Liver (tissue), 9 donors: Measurements from ENCODE around the gene RNMT. TPM values are rescaled to one million over a fixed set of nuclear protein-coding genes. Genes with fewer than 3 reads are reported as not detected.

ENCODE experiments used
- DNase-seq: peaks from one replicate; pipeline ENCODE4 v3.0.0-alpha.2; 2017; ENCODE audit warnings: low spot score
- H3K27ac ChIP-seq, 2 donors: one replicate each; pipeline ENCODE4 v1.7.0; 2013; ENCODE audit warnings: inconsistent platforms in 2 of 2, low read length in 2 of 2, control low read depth in 1 of 2, low read depth in 1 of 2, mild to moderate bottlenecking in 1 of 2
- H3K27me3 ChIP-seq, 4 donors: one replicate each; pipeline versions ENCODE4 v1.6.1 to v1.7.0; 2013; ENCODE audit warnings: low read length in 3 of 4, inconsistent platforms in 1 of 4, mild to moderate bottlenecking in 1 of 4, moderate library complexity in 1 of 4; ENCODE audit not compliant: control insufficient read depth in 4 of 4, insufficient read depth in 4 of 4
- H3K36me3 ChIP-seq, 4 donors: one replicate each; pipeline versions ENCODE4 v1.6.1 to v1.7.0; 2013; ENCODE audit warnings: low read length in 3 of 4, mild to moderate bottlenecking in 3 of 4, low read depth in 1 of 4, moderate library complexity in 1 of 4; ENCODE audit not compliant: control insufficient read depth in 4 of 4, insufficient read depth in 3 of 4
- H3K4me1 ChIP-seq, 4 donors: one replicate each; pipeline versions ENCODE4 v1.6.1 to v1.7.0; 2013; ENCODE audit warnings: low read length in 3 of 4, mild to moderate bottlenecking in 3 of 4, moderate library complexity in 1 of 4; ENCODE audit not compliant: control insufficient read depth in 4 of 4, insufficient read depth in 4 of 4
- H3K4me3 ChIP-seq, 3 donors: one replicate each; pipeline versions ENCODE4 v1.6.1 to v1.7.0; 2013; ENCODE audit warnings: low read length in 3 of 3, control low read depth in 1 of 3, low read depth in 1 of 3, mild to moderate bottlenecking in 1 of 3
- H3K9ac ChIP-seq, 2 donors: one replicate each; pipeline ENCODE4 v1.7.0; 2013; ENCODE audit warnings: low read length in 2 of 2, mild to moderate bottlenecking in 2 of 2, moderate library complexity in 2 of 2, control low read depth in 1 of 2, low read depth in 1 of 2
- H3K9me3 ChIP-seq, 4 donors: one replicate each; pipeline versions ENCODE4 v1.6.1 to v1.7.0; 2013; ENCODE audit warnings: low read length in 3 of 4; ENCODE audit not compliant: control insufficient read depth in 4 of 4
- EGR1 ChIP-seq, 2 donors: IDR thresholded peaks; 2 replicates each; pipeline ENCODE4 v1.6.1; 2016 to 2018; ENCODE audit warnings: antibody characterized with exemption in 2 of 2, low read depth in 2 of 2
- FOXA1 ChIP-seq: IDR thresholded peaks from 2 replicates; pipeline ENCODE4 v1.6.1; 2016; ENCODE audit warnings: antibody characterized with exemption
- FOXA2 ChIP-seq: IDR thresholded peaks from 2 replicates; pipeline ENCODE4 v1.6.1; 2016; ENCODE audit warnings: antibody characterized with exemption
- GABPA ChIP-seq, 2 donors: IDR thresholded peaks in 1 of 2; conservative IDR thresholded peaks in 1 of 2; 2 replicates each; pipeline ENCODE4 v1.6.1; 2016; ENCODE audit warnings: antibody characterized with exemption in 2 of 2, mild to moderate bottlenecking in 1 of 2, moderate library complexity in 1 of 2
- HNF4A ChIP-seq, 2 donors: conservative IDR thresholded peaks; 2 replicates each; pipeline ENCODE4 v1.6.1; 2016; ENCODE audit warnings: antibody characterized with exemption in 2 of 2, mild to moderate bottlenecking in 2 of 2
- HNF4G ChIP-seq: IDR thresholded peaks from 2 replicates; pipeline ENCODE4 v1.6.1; 2016; ENCODE audit warnings: antibody characterized with exemption
- JUND ChIP-seq, 2 donors: IDR thresholded peaks; 2 replicates each; pipeline ENCODE4 v1.6.1; 2016; ENCODE audit warnings: antibody characterized with exemption in 2 of 2
- NR2F2 ChIP-seq: IDR thresholded peaks from 2 replicates; pipeline ENCODE4 v1.6.1; 2016; ENCODE audit warnings: antibody characterized with exemption
- RAD21 ChIP-seq, 2 donors: IDR thresholded peaks; 2 replicates each; pipeline ENCODE4 v1.6.1; 2016; ENCODE audit warnings: antibody characterized with exemption in 2 of 2, mild to moderate bottlenecking in 2 of 2
- RXRA ChIP-seq, 2 donors: IDR thresholded peaks; 2 replicates each; pipeline ENCODE4 v1.6.1; 2017 to 2018; ENCODE audit warnings: antibody characterized with exemption in 2 of 2, mild to moderate bottlenecking in 1 of 2
- SP1 ChIP-seq: IDR thresholded peaks from 2 replicates; pipeline ENCODE4 v1.6.1; 2018; ENCODE audit warnings: antibody characterized with exemption, mild to moderate bottlenecking
- TAF1 ChIP-seq: conservative IDR thresholded peaks from 2 replicates; pipeline ENCODE4 v1.6.1; 2016; ENCODE audit warnings: antibody characterized with exemption, mild to moderate bottlenecking
- YY1 ChIP-seq: IDR thresholded peaks from 2 replicates; pipeline ENCODE4 v1.6.1; 2016; ENCODE audit warnings: antibody characterized with exemption, mild to moderate bottlenecking
- WGBS: extraction: QIAGEN DNeasy Blood & Tissue Kit; methylation state at CpG from one replicate; pipeline ENCODE4 v1.1.7; 2013; 5-methylcytosine and 5-hydroxymethylcytosine counted together
- polyA plus RNA-seq, 2 donors: library from polyadenylated mRNA; stranded (reverse) in 1 of 2; unstranded in 1 of 2; fragments of 200-250 nt in 1 of 2; fragments of >200 nt in 1 of 2; fragmentation: Nextera tagmentation in 1 of 2; extraction: Ambion mirVana in 1 of 2; gene quantifications; one replicate each; pipeline versions ENCODE4 v1.2.1 to v1.2.3, GENCODE V29; 2013 to 2015
- total RNA-seq, 2 donors: library from RNA; depleted of rRNA; stranded (reverse); fragments of >200 nt; gene quantifications; one replicate each; pipeline ENCODE4 v1.2.3, GENCODE V29; 2014
- TF ChIP-seq, protein P1 (sequence below): IDR thresholded peaks from 2 replicates; pipeline ENCODE4 v1.6.1; 2016; ENCODE audit warnings: antibody characterized with exemption
- TF ChIP-seq, protein P2 (sequence below): IDR thresholded peaks from 2 replicates; pipeline ENCODE4 v1.6.1; 2016; ENCODE audit warnings: antibody characterized with exemption, mild to moderate bottlenecking
- TF ChIP-seq, protein P3 (sequence below): IDR thresholded peaks from 2 replicates; pipeline ENCODE4 v1.6.1; 2016; ENCODE audit warnings: antibody characterized with exemption
- TF ChIP-seq, protein P4 (sequence below): IDR thresholded peaks from 2 replicates; pipeline ENCODE4 v1.6.1; 2016; ENCODE audit warnings: antibody characterized with exemption
- TF ChIP-seq, protein P5 (sequence below): fragments of 150-350 bp; IDR thresholded peaks from 2 replicates; pipeline ENCODE4 v1.5.1; 2017; ENCODE audit warnings: improper control_type of control experiment, low read depth, low read length; ENCODE audit not compliant: missing input control
- donor health status: healthy.
- donor health status: healthy.
- donor health status: healthy.
- donor health status: healthy.
- donor health status: healthy.

Gene RNMT
- total and polyA plus RNA-seq, 4 donors: 4.9 to 23.1 (median 11.3) TPM

DNA sequence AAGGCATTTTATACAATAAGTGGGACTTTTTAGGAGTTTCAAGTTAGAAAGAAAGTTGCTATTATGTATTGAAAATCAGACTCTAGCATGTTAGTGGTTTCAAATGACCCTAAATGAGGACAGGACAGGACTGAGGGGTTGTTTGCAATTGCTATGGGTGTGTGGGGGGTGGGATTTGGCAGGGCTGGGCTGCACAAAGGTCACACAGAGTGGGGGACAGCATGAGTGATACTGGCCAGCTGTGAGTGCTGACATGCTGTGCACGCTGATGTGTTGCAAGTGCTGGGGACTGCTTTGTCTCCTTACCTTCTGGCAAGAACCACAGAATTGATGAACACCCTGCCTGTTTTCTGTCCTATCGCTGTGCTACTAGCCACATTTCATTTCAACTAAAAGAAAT, 29.8 kb downstream of the RNMT start:
- no peak for TF ChIP-seq HNF4G
- TF ChIP-seq RAD21 (IDR thresholded peaks at IDR 0.05): no peak
- TF ChIP-seq, protein P1, sequence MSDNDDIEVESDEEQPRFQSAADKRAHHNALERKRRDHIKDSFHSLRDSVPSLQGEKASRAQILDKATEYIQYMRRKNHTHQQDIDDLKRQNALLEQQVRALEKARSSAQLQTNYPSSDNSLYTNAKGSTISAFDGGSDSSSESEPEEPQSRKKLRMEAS: peak; percentile 33
- TF ChIP-seq, protein P2, sequence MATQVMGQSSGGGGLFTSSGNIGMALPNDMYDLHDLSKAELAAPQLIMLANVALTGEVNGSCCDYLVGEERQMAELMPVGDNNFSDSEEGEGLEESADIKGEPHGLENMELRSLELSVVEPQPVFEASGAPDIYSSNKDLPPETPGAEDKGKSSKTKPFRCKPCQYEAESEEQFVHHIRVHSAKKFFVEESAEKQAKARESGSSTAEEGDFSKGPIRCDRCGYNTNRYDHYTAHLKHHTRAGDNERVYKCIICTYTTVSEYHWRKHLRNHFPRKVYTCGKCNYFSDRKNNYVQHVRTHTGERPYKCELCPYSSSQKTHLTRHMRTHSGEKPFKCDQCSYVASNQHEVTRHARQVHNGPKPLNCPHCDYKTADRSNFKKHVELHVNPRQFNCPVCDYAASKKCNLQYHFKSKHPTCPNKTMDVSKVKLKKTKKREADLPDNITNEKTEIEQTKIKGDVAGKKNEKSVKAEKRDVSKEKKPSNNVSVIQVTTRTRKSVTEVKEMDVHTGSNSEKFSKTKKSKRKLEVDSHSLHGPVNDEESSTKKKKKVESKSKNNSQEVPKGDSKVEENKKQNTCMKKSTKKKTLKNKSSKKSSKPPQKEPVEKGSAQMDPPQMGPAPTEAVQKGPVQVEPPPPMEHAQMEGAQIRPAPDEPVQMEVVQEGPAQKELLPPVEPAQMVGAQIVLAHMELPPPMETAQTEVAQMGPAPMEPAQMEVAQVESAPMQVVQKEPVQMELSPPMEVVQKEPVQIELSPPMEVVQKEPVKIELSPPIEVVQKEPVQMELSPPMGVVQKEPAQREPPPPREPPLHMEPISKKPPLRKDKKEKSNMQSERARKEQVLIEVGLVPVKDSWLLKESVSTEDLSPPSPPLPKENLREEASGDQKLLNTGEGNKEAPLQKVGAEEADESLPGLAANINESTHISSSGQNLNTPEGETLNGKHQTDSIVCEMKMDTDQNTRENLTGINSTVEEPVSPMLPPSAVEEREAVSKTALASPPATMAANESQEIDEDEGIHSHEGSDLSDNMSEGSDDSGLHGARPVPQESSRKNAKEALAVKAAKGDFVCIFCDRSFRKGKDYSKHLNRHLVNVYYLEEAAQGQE: peak; percentile 48
- TF ChIP-seq FOXA1: no peak
- TF ChIP-seq, protein P3, sequence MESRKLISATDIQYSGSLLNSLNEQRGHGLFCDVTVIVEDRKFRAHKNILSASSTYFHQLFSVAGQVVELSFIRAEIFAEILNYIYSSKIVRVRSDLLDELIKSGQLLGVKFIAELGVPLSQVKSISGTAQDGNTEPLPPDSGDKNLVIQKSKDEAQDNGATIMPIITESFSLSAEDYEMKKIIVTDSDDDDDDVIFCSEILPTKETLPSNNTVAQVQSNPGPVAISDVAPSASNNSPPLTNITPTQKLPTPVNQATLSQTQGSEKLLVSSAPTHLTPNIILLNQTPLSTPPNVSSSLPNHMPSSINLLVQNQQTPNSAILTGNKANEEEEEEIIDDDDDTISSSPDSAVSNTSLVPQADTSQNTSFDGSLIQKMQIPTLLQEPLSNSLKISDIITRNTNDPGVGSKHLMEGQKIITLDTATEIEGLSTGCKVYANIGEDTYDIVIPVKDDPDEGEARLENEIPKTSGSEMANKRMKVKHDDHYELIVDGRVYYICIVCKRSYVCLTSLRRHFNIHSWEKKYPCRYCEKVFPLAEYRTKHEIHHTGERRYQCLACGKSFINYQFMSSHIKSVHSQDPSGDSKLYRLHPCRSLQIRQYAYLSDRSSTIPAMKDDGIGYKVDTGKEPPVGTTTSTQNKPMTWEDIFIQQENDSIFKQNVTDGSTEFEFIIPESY: peak; percentile 53
- TF ChIP-seq SP1: peak; percentile 83
- TF ChIP-seq GABPA (IDR thresholded peaks at IDR 0.05 in 1 of 2, conservative IDR thresholded peaks at IDR 0.05 in 1 of 2): peak in 1 of 2 donors; percentile 44
- TF ChIP-seq NR2F2: no peak
- TF ChIP-seq HNF4A (conservative IDR thresholded peaks at IDR 0.05): peak; percentile 58 to 61
- TF ChIP-seq, protein P4, sequence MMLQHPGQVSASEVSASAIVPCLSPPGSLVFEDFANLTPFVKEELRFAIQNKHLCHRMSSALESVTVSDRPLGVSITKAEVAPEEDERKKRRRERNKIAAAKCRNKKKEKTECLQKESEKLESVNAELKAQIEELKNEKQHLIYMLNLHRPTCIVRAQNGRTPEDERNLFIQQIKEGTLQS: no peak
- TF ChIP-seq EGR1 (IDR thresholded peaks at IDR 0.05; ENCODE audit: low read depth in 2 of 2): no peak
- TF ChIP-seq RXRA (IDR thresholded peaks at IDR 0.05): peak; percentile 91 to 96
- TF ChIP-seq, protein P5, sequence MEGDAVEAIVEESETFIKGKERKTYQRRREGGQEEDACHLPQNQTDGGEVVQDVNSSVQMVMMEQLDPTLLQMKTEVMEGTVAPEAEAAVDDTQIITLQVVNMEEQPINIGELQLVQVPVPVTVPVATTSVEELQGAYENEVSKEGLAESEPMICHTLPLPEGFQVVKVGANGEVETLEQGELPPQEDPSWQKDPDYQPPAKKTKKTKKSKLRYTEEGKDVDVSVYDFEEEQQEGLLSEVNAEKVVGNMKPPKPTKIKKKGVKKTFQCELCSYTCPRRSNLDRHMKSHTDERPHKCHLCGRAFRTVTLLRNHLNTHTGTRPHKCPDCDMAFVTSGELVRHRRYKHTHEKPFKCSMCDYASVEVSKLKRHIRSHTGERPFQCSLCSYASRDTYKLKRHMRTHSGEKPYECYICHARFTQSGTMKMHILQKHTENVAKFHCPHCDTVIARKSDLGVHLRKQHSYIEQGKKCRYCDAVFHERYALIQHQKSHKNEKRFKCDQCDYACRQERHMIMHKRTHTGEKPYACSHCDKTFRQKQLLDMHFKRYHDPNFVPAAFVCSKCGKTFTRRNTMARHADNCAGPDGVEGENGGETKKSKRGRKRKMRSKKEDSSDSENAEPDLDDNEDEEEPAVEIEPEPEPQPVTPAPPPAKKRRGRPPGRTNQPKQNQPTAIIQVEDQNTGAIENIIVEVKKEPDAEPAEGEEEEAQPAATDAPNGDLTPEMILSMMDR: no peak
- peak; percentile 22 for TF ChIP-seq YY1
- TF ChIP-seq JUND (IDR thresholded peaks at IDR 0.05): no peak
- TF ChIP-seq FOXA2: no peak
- TF ChIP-seq TAF1: no peak
- 46% methylated on average over 2 of the region's 2 CpGs for WGBS
- no peaks in the 10 kb centered on the region for H3K9me3 ChIP-seq
- peak overlapping the region in 1 of 2 donors; percentile 39 for H3K27ac ChIP-seq
- H3K27me3 ChIP-seq: no peaks in the 10 kb centered on the region
- H3K4me3 ChIP-seq: no peak overlapping the region
- H3K36me3 ChIP-seq: peaks cover 8 to 16% (median 13%) of the 10 kb centered on the region in 4 donors
- H3K9ac ChIP-seq: no peak overlapping the region
- no peak for DNase-seq
- H3K4me1 ChIP-seq: peaks cover 4 to 17% (median 10%) of the 10 kb centered on the region in 4 donors
